Measurements from ENCODE around the gene SEC22C.
"Not testable (repeated sequence)": the region's sequence is repeated elsewhere in the genome, so short reads cannot be mapped to it uniquely, and the experiment has no call there.

GRCh38 chr3:42556817-42557216 lies 24.9 kb downstream of the SEC22C start:
- TF ChIP-seq, protein P1, sequence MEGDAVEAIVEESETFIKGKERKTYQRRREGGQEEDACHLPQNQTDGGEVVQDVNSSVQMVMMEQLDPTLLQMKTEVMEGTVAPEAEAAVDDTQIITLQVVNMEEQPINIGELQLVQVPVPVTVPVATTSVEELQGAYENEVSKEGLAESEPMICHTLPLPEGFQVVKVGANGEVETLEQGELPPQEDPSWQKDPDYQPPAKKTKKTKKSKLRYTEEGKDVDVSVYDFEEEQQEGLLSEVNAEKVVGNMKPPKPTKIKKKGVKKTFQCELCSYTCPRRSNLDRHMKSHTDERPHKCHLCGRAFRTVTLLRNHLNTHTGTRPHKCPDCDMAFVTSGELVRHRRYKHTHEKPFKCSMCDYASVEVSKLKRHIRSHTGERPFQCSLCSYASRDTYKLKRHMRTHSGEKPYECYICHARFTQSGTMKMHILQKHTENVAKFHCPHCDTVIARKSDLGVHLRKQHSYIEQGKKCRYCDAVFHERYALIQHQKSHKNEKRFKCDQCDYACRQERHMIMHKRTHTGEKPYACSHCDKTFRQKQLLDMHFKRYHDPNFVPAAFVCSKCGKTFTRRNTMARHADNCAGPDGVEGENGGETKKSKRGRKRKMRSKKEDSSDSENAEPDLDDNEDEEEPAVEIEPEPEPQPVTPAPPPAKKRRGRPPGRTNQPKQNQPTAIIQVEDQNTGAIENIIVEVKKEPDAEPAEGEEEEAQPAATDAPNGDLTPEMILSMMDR (IDR thresholded peaks at IDR 0.05), result not testable (repeated sequence)
- not testable (repeated sequence) for TF ChIP-seq EZH2, EZH2phosphoT487 (IDR thresholded peaks at IDR 0.05)

Data from neural progenitor cell (in vitro differentiated cells).